Keratinocyte (primary cell): ENCODE data around the gene INPP4B. TPM values are rescaled to one million over a fixed set of nuclear protein-coding genes. Genes with fewer than 3 reads are reported as not detected.
A peak's percentile ranks its signal among the peaks of the same experiment; 100 is the strongest.

Source experiments
- DNase-seq: peaks from one replicate; pipeline ENCODE4 v3.0.0-alpha.2; 2011; ENCODE audit warnings: low read depth, missing footprints, low spot score
- FAIRE-seq: peaks from 2 replicates; lab custom pipeline; 2011; peaks lifted over from hg19 to GRCh38; lab: Jason Lieb, UNC
- H2AFZ ChIP-seq: 2 replicates; pipeline ENCODE4 v1.6.0; 2012; ENCODE audit warnings: low read length, control low read depth, inconsistent platforms; ENCODE audit not compliant: control insufficient read depth
- H3K27ac ChIP-seq: 2 replicates; pipeline ENCODE4 v1.5.1; 2011; ENCODE audit warnings: low read length; ENCODE audit not compliant: control insufficient read depth, insufficient read depth
- H3K27me3 ChIP-seq: 3 replicates; pipeline ENCODE4 v1.6.0; 2011; ENCODE audit warnings: low read length; ENCODE audit not compliant: control insufficient read depth, insufficient read depth; ENCODE audit errors: extremely low read depth
- H3K36me3 ChIP-seq, 2 experiments: 2 replicates in 1 of 2; 3 replicates in 1 of 2; pipeline ENCODE4 v1.5.1; 2011; ENCODE audit warnings: low read length in 2 of 2, mild to moderate bottlenecking in 1 of 2; ENCODE audit not compliant: control insufficient read depth in 2 of 2, insufficient read depth in 2 of 2; ENCODE audit errors: extremely low read depth in 1 of 2
- H3K4me1 ChIP-seq: 3 replicates; pipeline ENCODE4 v1.5.1; 2011; ENCODE audit warnings: low read length; ENCODE audit not compliant: control insufficient read depth, insufficient read depth; ENCODE audit errors: extremely low read depth
- H3K4me2 ChIP-seq: 3 replicates; pipeline ENCODE4 v1.6.0; 2011; ENCODE audit warnings: low read depth, low read length; ENCODE audit not compliant: control insufficient read depth, insufficient read depth; ENCODE audit errors: extremely low read depth
- H3K4me3 ChIP-seq, 3 experiments: fragments of 200-600 bp in 1 of 3; sonication (generic) in 1 of 3; 2 replicates in 2 of 3; 3 replicates in 1 of 3; pipeline ENCODE4 v1.5.1; 2011 to 2016; ENCODE audit warnings: low read length in 3 of 3, mild to moderate bottlenecking in 3 of 3, control low read depth in 2 of 3, inconsistent platforms in 1 of 3, low read depth in 1 of 3, mixed read lengths in 1 of 3, mixed run types in 1 of 3, moderate library complexity in 1 of 3; ENCODE audit not compliant: control insufficient read depth in 2 of 3, insufficient read depth in 2 of 3; ENCODE audit errors: extremely low read depth in 1 of 3
- H3K79me2 ChIP-seq: 2 replicates; pipeline ENCODE4 v1.6.0; 2012; ENCODE audit warnings: low read length; ENCODE audit not compliant: control insufficient read depth, insufficient read depth
- H3K9ac ChIP-seq: 3 replicates; pipeline ENCODE4 v1.6.0; 2011; ENCODE audit warnings: low read length; ENCODE audit not compliant: control insufficient read depth, insufficient read depth; ENCODE audit errors: extremely low read depth
- H3K9me1 ChIP-seq: 3 replicates; pipeline ENCODE4 v1.6.0; 2011; ENCODE audit warnings: low read length; ENCODE audit not compliant: control insufficient read depth, insufficient read depth; ENCODE audit errors: extremely low read depth
- H3K9me3 ChIP-seq: 2 replicates; pipeline ENCODE4 v1.5.1; 2012; ENCODE audit warnings: low read depth, low read length; ENCODE audit not compliant: control insufficient read depth
- H4K20me1 ChIP-seq: 3 replicates; pipeline ENCODE4 v1.6.0; 2011; ENCODE audit warnings: low read length; ENCODE audit not compliant: control insufficient read depth, insufficient read depth; ENCODE audit errors: extremely low read depth
- CTCF ChIP-seq, 3 experiments: IDR thresholded peaks in 1 of 3; conservative IDR thresholded peaks in 1 of 3; optimal IDR thresholded peaks in 1 of 3; 2 replicates in 2 of 3; 3 replicates in 1 of 3; pipeline versions ENCODE3 to v1.5.1; 2011; ENCODE audit warnings: low read length in 3 of 3, mild to moderate bottlenecking in 3 of 3, moderate library complexity in 2 of 3, control low read depth in 1 of 3, inconsistent platforms in 1 of 3; ENCODE audit not compliant: insufficient read depth in 2 of 3; ENCODE audit errors: extremely low read depth in 1 of 3
- EZH2 ChIP-seq: IDR thresholded peaks from one replicate; pipeline ENCODE4 v1.6.1; 2012; ENCODE audit warnings: inconsistent platforms, mild to moderate bottlenecking, low read length, moderate library complexity
- dilution Hi-C: fragments of 300-500 bp; cut with MboI; formaldehyde crosslinking; loops from one replicate; pipeline ENCODE4 v1.7.0; 2020; ENCODE audit warnings: low sequenced_read_pairs; ENCODE audit not compliant: extremely low pct_ligation_motif_present
- polyA plus RNA-seq, 5 experiments: library from polyadenylated mRNA; depleted of rRNA in 3 of 5; stranded (reverse) in 3 of 5; stranded (forward) in 1 of 5; unstranded in 1 of 5; fragments of >200 nt; gene quantifications; 1 replicate in 1 of 5; 2 replicates in 3 of 5; 3 replicates in 1 of 5; pipeline versions ENCODE4 v1.2.1 to v1.2.3, GENCODE V29; 2011 to 2012; ENCODE audit warnings: missing spikeins in 2 of 5, low read depth in 1 of 5, low replicate concordance in 1 of 5

The INPP4B gene
- polyA plus RNA-seq, 1 donor (not counting 4 experiments of a cell fraction or from before 2014, with no cell fraction given), result 50.2 TPM

GRCh38 chr4:142882159-142882558, 36.1 kb upstream of the INPP4B start:
- Histone ChIP-seq H3K27me3 (peaks cover 3% of the 10 kb centered on the region), H3K27ac (no peak overlapping the region), H3K4me1 (peaks cover 4% of the 10 kb centered on the region), H3K9me3 (no peaks in the 10 kb centered on the region), H4K20me1 (no peaks in the 10 kb centered on the region), H3K9me1 (no peaks in the 10 kb centered on the region), H3K4me2 (no peak overlapping the region), H3K79me2 (no peaks in the 10 kb centered on the region), H2AFZ (no peak overlapping the region), H3K36me3 (no peaks in the 10 kb centered on the region), H3K4me3 (no peak overlapping the region), H3K9ac (no peak overlapping the region)
- FAIRE-seq (no peak), DNase-seq (no peak)
- TF ChIP-seq EZH2, result no peak
- no peak for TF ChIP-seq CTCF (optimal IDR thresholded peaks at IDR 0.05 in 1 of 3, IDR thresholded peaks at IDR 0.05 in 1 of 3, conservative IDR thresholded peaks at IDR 0.05 in 1 of 3; ENCODE audit: extremely low read depth in 1 of 3, insufficient read depth in 2 of 3, low read length in 3 of 3)
- dilution Hi-C loops, result no loop called here

- H3K4me1 ChIP-seq, result peaks cover 4% of the 10 kb centered on the region
- H3K36me3 ChIP-seq, result no peaks in the 10 kb centered on the region
- H3K9me1 ChIP-seq, result no peaks in the 10 kb centered on the region
- no peak for TF ChIP-seq CTCF (optimal IDR thresholded peaks at IDR 0.05 in 1 of 3, IDR thresholded peaks at IDR 0.05 in 1 of 3, conservative IDR thresholded peaks at IDR 0.05 in 1 of 3; ENCODE audit: extremely low read depth in 1 of 3, insufficient read depth in 2 of 3, low read length in 3 of 3)
- no peak for TF ChIP-seq EZH2
- no peak overlapping the region for H3K27ac ChIP-seq
- H3K9me3 ChIP-seq, result no peaks in the 10 kb centered on the region
- H2AFZ ChIP-seq, result no peak overlapping the region
- H3K27me3 ChIP-seq, result peaks cover under 1% of the 10 kb centered on the region
- no peak overlapping the region for H3K4me3 ChIP-seq
- H4K20me1 ChIP-seq, result no peaks in the 10 kb centered on the region
- FAIRE-seq (peak; percentile 62), DNase-seq (no peak)
- no peak overlapping the region for H3K4me2 ChIP-seq
- H3K9ac ChIP-seq, result no peak overlapping the region
- no peaks in the 10 kb centered on the region for H3K79me2 ChIP-seq
- dilution Hi-C loops, result no loop called here
Measured at GRCh38 chr4:142881331-142881730, 35.2 kb upstream of the INPP4B start.
